ENCODE data around the gene DDX23.
A peak's percentile ranks its signal among the peaks of the same experiment; 100 is the strongest.

DDX23 gene

GRCh38 chr12:48815126-48816110, 36.5 kb downstream of the DDX23 start:
- TF ChIP-seq CTCF (IDR thresholded peaks at IDR 0.05; ENCODE audit: extremely low read depth, missing control alignments): no peak
- peak; percentile 68 for DNase-seq (ENCODE audit: low spot score)

DNA sequence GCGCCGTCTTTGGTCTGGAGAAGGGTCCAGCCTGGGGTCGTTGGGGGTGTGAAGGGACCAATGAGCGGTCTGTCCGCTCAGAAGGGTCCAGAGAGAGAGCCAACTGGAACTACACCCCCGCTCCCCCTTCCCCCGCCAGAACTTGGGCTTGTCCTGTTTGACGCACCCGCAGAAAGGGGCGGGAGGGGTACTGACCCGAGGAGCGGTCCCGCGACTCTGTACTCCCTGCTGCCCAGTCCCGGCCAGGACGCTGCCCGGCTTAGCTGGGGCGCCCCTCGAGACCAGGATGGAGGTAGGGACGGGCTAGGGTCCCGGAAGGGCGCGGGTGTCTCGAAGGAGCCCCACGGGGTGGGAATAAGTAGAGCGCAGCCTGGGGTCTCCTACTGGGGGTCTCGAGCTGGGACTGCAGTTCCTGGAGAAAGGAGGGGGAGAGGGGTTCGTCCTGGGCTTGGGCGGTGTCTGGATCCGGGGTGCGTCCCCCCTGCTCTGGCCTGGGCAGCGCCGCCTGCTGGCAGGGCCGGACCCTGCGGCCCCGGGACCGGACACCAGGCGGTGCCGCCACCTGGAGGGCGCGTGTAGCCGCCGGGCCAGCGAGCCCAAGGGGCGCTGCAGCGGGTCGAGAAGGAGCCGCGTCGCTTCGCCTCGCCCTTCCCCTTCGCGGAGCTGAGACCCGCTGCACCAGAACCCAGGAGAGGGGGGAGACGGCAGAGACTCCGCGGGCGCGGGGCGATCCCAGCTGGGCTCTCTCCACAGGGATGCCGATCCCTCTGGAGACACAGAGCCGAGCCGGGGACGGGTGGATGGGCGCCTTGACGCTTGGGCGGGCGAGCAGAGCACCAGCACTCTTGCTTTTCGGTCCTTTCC, 37.5 kb downstream of the DDX23 start:
- peak; percentile 95 for DNase-seq (ENCODE audit: low spot score)
- TF ChIP-seq CTCF (IDR thresholded peaks at IDR 0.05; ENCODE audit: extremely low read depth, missing control alignments): peak; percentile 100

GRCh38 chr12:48813465-48814261, 38.3 kb downstream of the DDX23 start:
- DNase-seq (ENCODE audit: low spot score): no peak
- no peak for TF ChIP-seq CTCF (IDR thresholded peaks at IDR 0.05; ENCODE audit: extremely low read depth, missing control alignments)

DNA sequence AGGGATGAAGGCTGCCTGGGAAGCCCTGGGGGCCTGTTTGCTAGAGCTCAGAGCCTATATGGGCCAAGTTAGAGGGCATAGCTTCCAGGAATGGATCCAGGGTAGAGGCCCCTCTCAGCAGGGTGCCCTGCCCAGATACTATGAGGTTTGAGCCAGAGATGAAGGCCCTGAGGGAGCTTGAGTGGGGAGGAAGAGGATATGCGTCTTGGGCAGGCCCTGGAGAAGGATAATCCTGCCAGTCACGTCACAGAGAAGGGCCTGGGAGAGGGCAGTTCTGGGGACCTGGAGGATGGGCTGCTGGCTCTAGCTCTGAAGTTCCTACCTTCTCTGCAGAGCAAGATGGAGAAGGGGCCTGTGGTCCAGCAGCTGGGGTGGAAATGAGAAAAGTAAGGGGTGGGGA, 39.6 kb downstream of the DDX23 start:
- no peak for TF ChIP-seq CTCF (IDR thresholded peaks at IDR 0.05; ENCODE audit: extremely low read depth, missing control alignments)
- no peak for DNase-seq (ENCODE audit: low spot score)

DNA sequence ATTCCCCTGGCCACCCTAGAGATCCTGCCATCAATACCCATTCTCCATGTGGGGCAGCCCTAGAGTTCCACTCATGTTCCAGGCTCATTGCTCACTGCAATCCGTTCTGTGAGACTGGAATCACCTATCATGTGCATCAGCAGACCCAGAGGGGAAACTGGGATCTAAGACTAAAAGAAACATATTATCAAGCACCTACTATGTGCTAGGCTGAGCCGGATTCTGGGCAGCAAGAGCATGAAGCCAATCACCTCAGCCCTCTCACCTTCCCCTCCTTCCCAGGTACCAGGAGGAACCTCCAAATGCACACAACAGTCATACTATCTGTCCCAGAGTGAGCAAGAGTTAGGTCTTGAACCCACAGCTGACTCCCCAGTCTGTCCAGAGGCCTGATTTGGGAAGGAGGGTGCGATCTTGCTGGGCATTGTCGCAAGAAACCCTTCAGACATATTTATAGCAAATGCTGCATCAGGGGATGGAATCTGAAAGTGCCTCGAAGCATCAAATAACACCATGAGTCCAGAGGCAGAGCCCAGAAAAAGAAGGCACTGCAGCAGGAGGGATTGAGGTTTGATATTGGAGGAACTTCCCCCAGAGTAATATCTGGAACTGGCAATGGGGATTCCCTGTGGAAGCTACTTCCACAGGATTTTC, 40.4 kb downstream of the DDX23 start:
- TF ChIP-seq CTCF (IDR thresholded peaks at IDR 0.05; ENCODE audit: extremely low read depth, missing control alignments): no peak
- no peak for DNase-seq (ENCODE audit: low spot score)

GRCh38 chr12:48810903-48811431, 41.0 kb downstream of the DDX23 start:
- no peak for DNase-seq (ENCODE audit: low spot score)
- TF ChIP-seq CTCF (IDR thresholded peaks at IDR 0.05; ENCODE audit: extremely low read depth, missing control alignments): no peak
